ENCODE measurements around the gene ANXA4. TPM values are rescaled to one million over a fixed set of nuclear protein-coding genes. Genes with fewer than 3 reads are reported as not detected.

ANXA4 gene
- polyA plus RNA-seq, 2 of the 4 experiments (the other 2 are of a cell fraction) = 341 to 554 TPM

DNA sequence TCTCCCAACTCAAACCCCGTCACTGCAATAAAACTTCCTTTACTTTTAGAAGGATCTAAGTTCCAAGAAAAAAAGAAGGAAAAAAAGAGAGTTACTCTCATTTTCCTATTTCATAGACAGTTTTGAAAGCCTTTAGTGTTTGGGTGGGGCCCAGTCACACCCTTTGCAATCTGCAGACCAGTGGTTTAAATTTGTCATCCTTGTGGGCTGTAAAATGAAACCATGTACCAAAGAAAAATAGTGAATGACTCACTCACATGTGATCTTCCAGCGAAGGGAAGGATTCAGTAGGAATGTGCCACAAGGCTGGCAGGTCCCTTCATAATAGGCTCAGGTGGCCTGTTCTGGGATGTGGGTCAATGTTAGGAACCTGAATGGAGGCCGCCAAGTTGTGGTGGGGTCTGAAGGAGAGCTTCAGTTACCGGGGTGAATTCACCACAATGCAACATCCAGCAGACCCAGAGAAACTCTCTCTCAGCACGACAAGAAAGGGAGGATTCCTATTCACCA is 28.3 kb downstream of the ANXA4 start (continued):
- TF ChIP-seq, protein P1, sequence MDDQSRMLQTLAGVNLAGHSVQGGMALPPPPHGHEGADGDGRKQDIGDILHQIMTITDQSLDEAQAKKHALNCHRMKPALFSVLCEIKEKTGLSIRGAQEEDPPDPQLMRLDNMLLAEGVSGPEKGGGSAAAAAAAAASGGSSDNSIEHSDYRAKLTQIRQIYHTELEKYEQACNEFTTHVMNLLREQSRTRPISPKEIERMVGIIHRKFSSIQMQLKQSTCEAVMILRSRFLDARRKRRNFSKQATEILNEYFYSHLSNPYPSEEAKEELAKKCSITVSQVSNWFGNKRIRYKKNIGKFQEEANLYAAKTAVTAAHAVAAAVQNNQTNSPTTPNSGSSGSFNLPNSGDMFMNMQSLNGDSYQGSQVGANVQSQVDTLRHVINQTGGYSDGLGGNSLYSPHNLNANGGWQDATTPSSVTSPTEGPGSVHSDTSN (IDR thresholded peaks at IDR 0.05) = no peak
- TF ChIP-seq, protein P2, sequence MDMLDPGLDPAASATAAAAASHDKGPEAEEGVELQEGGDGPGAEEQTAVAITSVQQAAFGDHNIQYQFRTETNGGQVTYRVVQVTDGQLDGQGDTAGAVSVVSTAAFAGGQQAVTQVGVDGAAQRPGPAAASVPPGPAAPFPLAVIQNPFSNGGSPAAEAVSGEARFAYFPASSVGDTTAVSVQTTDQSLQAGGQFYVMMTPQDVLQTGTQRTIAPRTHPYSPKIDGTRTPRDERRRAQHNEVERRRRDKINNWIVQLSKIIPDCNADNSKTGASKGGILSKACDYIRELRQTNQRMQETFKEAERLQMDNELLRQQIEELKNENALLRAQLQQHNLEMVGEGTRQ (IDR thresholded peaks at IDR 0.05) = peak; percentile 51; the same call in 1 of the 2 replicates
- no peak for TF ChIP-seq RCOR1 (IDR thresholded peaks at IDR 0.05; ENCODE audit: low read depth, low read length)
- TF ChIP-seq HEYL (CRISPR knock-in tag; IDR thresholded peaks at IDR 0.05) = no peak
- TF ChIP-seq, protein P3, sequence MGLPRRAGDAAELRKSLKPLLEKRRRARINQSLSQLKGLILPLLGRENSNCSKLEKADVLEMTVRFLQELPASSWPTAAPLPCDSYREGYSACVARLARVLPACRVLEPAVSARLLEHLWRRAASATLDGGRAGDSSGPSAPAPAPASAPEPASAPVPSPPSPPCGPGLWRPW (IDR thresholded peaks at IDR 0.05) = no peak
- TF ChIP-seq RAD21 (conservative IDR thresholded peaks at IDR 0.05 in 1 of 2, IDR thresholded peaks at IDR 0.05 in 1 of 2) = peak in 1 of 2 experiments; percentile 22; a peak in 1 of 5 replicates
- TF ChIP-seq, protein P4, sequence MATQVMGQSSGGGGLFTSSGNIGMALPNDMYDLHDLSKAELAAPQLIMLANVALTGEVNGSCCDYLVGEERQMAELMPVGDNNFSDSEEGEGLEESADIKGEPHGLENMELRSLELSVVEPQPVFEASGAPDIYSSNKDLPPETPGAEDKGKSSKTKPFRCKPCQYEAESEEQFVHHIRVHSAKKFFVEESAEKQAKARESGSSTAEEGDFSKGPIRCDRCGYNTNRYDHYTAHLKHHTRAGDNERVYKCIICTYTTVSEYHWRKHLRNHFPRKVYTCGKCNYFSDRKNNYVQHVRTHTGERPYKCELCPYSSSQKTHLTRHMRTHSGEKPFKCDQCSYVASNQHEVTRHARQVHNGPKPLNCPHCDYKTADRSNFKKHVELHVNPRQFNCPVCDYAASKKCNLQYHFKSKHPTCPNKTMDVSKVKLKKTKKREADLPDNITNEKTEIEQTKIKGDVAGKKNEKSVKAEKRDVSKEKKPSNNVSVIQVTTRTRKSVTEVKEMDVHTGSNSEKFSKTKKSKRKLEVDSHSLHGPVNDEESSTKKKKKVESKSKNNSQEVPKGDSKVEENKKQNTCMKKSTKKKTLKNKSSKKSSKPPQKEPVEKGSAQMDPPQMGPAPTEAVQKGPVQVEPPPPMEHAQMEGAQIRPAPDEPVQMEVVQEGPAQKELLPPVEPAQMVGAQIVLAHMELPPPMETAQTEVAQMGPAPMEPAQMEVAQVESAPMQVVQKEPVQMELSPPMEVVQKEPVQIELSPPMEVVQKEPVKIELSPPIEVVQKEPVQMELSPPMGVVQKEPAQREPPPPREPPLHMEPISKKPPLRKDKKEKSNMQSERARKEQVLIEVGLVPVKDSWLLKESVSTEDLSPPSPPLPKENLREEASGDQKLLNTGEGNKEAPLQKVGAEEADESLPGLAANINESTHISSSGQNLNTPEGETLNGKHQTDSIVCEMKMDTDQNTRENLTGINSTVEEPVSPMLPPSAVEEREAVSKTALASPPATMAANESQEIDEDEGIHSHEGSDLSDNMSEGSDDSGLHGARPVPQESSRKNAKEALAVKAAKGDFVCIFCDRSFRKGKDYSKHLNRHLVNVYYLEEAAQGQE (IDR thresholded peaks at IDR 0.05) = no peak
- TF ChIP-seq ZSCAN20 (CRISPR knock-in tag; IDR thresholded peaks at IDR 0.05) = no peak
- peak; percentile 21; the same call in 1 of the 3 replicates for TF ChIP-seq SMC3 (IDR thresholded peaks at IDR 0.05)
- peak in 1 of 2 experiments; percentile 32; a peak in 2 of 5 replicates for TF ChIP-seq JUN (IDR thresholded peaks at IDR 0.05)
- TF ChIP-seq KDM5A (IDR thresholded peaks at IDR 0.05) = no peak
- TF ChIP-seq CBX2 (IDR thresholded peaks at IDR 0.05; ENCODE audit: borderline replicate concordance, low read depth) = no peak
- TF ChIP-seq, protein P5, sequence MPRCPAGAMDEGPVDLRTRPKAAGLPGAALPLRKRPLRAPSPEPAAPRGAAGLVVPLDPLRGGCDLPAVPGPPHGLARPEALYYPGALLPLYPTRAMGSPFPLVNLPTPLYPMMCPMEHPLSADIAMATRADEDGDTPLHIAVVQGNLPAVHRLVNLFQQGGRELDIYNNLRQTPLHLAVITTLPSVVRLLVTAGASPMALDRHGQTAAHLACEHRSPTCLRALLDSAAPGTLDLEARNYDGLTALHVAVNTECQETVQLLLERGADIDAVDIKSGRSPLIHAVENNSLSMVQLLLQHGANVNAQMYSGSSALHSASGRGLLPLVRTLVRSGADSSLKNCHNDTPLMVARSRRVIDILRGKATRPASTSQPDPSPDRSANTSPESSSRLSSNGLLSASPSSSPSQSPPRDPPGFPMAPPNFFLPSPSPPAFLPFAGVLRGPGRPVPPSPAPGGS (IDR thresholded peaks at IDR 0.05) = peak; percentile 45; the same call in 1 of the 3 replicates

DNA sequence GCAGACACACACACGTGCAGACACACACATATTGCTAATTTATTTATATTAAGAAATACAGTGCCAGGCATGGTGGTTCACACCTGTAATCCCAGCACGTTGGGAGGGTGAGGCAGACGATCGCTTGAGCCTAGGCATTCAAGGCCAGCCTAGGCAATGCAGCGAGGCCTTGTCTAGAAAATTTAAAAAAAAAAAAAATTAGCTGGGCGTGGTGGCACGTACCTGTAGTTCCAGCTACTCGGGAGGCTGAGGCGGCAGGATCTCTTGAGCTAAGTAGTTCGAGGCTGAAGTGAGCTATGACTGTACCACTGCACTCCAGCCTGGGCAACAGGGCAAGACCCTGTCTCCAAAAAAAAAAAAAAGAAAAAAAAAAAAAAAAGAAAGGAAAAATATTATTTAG is 28.8 kb downstream of the ANXA4 start:
- peaks cover 100% of the 10 kb centered on the region for H3K4me1 ChIP-seq
- ChIA-PET CTCF (interaction anchor here (0.6 to 4.2 kb wide), 9 partner anchors 13 to 51 kb away, joined by 3 to 26 read pairs (median 4); no protein-coding TSS in a partner anchor), POLR2A (interaction anchor here (0.6 kb wide), 1 partner anchor 15 kb away, joined by 3 read pairs; no protein-coding TSS in a partner anchor)
- 85% methylated on average over 10 of the region's 10 CpGs for WGBS (ENCODE audit: missing lambda C conversion rate)
- no peaks in the 10 kb centered on the region for H3K9me3 ChIP-seq
- no peak overlapping the region for H3K4me3 ChIP-seq
- FAIRE-seq (no peak), DNase-seq (ENCODE audit: low read depth in 1 of 2, low spot score in 1 of 2) (no peak), ATAC-seq (no peak)
- peak overlapping the region; percentile 90 to 93 for H3K27ac ChIP-seq
- peak overlapping the region; percentile 69 for H3K4me2 ChIP-seq
- no peak for TF ChIP-seq RFX5 (IDR thresholded peaks at IDR 0.05)
- TF ChIP-seq ZFP36 (IDR thresholded peaks at IDR 0.05; ENCODE audit: borderline replicate concordance, partially characterized antibody) = no peak
- TF ChIP-seq ZSCAN20 (CRISPR knock-in tag; IDR thresholded peaks at IDR 0.05) = no peak
- TF ChIP-seq HOXB5 (CRISPR knock-in tag; IDR thresholded peaks at IDR 0.05) = no peak
- TF ChIP-seq PHF8 (IDR thresholded peaks at IDR 0.05; ENCODE audit: borderline replicate concordance, low read depth) = no peak
- no peak for TF ChIP-seq NFE2L2 (conservative IDR thresholded peaks at IDR 0.05; ENCODE audit: low read length)
- TF ChIP-seq EHMT2 (IDR thresholded peaks at IDR 0.05; ENCODE audit: low read depth) = no peak
- TF ChIP-seq RCOR1 (IDR thresholded peaks at IDR 0.05; ENCODE audit: low read depth, low read length) = no peak
- TF ChIP-seq ESRRA (IDR thresholded peaks at IDR 0.05; ENCODE audit: borderline replicate concordance, low read length) = no peak
- TF ChIP-seq, protein P2 (IDR thresholded peaks at IDR 0.05) = no peak

Measured in A549 (cell line).